SH-SY5Y (cell line): ENCODE data around the gene ADAMTS17.

Source experiments
- GATA2 ChIP-seq: IDR thresholded peaks from 2 replicates; pipeline ENCODE4 v1.6.1; 2011; ENCODE audit warnings: mild to moderate bottlenecking, low read depth, low read length
- GATA3 ChIP-seq: IDR thresholded peaks from 2 replicates; pipeline ENCODE4 v1.6.1; 2011; ENCODE audit warnings: low read depth, mild to moderate bottlenecking, low read length, moderate library complexity

- TF ChIP-seq GATA2 = no peak
- TF ChIP-seq GATA3 = no peak
These were observed 216.8 kb downstream of the ADAMTS17 start for GRCh38 chr15:100124936-100125335.
